Stimulated activated CD4-positive, alpha-beta T cell treated with anti-CD3 and anti-CD28 coated beads, Interleukin-1b, Interleukin-23, amount 100 ng/mL, for 24 hours (primary cell): ENCODE measurements around the gene SAMM50.

Experiments
- DNase-seq, 4 experiments: peaks; one replicate each; pipeline ENCODE4 v3.0.0-alpha.2; 2020; ENCODE audit warnings: low read depth in 4 of 4, low spot score in 1 of 4

SAMM50 gene

GRCh38 chr22:43945632-43946383 lies 9.4 kb upstream of the SAMM50 start:
- DNase-seq, result peak; percentile 28 to 61 (median 52)

DNA sequence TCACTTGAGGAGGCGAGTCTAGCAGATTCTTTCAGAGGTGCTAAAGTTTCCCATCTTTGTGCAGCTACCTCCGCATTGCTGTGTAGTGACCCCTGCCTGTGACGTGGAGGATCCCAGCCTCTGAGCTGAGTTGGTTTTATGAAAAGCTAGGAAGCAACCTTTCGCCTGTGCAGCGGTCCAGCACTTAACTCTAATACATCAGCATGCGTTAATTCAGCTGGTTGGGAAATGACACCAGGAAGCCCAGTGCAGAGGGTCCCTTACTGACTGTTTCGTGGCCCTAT lies 8.9 kb upstream of the SAMM50 start:
- DNase-seq, result no peak

GRCh38 chr22:43948836-43949406 lies 6.3 kb upstream of the SAMM50 start:
- no peak for DNase-seq

GRCh38 chr22:43951391-43951790 lies 3.9 kb upstream of the SAMM50 start:
- DNase-seq, result no peak

- no peak for DNase-seq
These were observed 3.3 kb upstream of the SAMM50 start for GRCh38 chr22:43951966-43952365.

GRCh38 chr22:43953988-43954785 lies 1.1 kb upstream of the SAMM50 start:
- no peak for DNase-seq

GRCh38 chr22:43955883-43956782 lies 891 bp downstream of the SAMM50 start:
- no peak for DNase-seq

DNA sequence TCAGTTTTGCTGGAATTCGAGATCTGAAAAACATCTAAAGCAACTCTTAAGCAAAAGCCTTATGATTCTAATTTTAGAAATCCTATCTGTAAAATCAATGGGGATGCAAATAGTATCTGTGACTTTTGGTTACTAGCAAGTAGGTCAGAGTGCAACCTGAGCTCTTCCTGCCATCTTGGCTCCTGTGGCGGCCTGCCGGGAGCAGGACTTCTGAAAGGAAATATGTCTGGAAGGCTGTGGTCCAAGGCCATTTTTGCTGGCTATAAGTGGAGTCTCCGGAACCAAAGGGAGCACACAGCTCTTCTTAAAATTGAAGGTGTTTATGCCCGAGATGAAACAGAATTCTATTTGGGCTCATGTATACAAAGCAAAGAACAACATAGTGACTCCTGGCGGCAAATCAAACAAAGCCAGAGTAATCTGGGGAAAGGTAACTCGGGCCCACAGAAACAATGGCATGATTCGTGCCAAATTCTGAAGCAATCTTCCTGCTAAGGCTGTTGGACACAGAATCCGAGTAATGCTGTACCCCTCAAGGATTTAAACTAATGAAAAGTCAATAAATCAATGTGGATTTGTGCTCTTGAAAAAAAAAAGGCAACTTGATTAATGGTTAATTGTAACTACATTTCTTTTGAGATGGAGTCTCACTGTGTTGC lies 1.7 kb downstream of the SAMM50 start:
- DNase-seq, result no peak

- DNase-seq, result no peak
These were observed 2.6 kb downstream of the SAMM50 start for GRCh38 chr22:43957871-43958270.

GRCh38 chr22:43964314-43964857 lies 9.1 kb downstream of the SAMM50 start:
- DNase-seq, result no peak

- no peak for DNase-seq
These were observed 11.8 kb downstream of the SAMM50 start for GRCh38 chr22:43967069-43967468.

- no peak for DNase-seq
These were observed 13.4 kb downstream of the SAMM50 start for GRCh38 chr22:43968614-43969013.

GRCh38 chr22:43969021-43969878 lies 14.0 kb downstream of the SAMM50 start:
- DNase-seq, result no peak

DNA sequence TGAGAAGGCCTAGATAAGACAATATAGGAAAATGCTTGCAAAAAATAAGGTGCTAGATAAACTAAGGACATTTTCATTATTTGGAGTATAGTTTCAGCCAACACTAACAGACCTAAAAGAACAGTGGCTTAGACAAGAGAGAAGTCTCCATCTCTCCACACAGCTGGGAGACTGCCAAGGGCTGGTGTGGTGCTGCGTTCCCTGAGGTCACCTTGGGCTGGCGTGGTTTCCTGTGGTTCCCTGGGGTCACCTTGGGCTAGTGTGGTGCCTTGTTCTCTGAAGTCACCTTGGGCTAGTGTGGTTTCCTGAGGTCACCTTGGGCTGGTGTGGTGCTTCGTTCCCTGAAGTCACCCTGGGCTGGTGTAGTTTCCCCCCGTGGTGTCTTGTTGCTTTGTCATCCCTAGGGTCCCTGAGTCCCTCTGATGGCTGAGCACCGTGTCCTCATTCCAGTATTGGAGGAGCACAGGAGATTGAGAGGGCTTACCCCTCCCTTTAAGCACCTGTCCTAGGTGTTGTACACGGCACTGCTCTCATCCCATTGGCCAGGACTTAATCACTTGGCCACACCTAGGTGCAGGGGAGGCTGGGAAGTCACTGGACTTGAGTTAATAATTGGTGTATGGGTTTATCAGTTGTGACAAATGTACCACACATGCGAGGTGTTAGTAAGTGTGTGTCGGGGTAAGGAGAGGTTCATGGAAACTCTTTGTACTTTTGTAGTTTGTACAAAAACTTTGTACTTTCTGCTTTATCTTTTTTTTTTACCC lies 14.9 kb downstream of the SAMM50 start:
- DNase-seq, result no peak

DNA sequence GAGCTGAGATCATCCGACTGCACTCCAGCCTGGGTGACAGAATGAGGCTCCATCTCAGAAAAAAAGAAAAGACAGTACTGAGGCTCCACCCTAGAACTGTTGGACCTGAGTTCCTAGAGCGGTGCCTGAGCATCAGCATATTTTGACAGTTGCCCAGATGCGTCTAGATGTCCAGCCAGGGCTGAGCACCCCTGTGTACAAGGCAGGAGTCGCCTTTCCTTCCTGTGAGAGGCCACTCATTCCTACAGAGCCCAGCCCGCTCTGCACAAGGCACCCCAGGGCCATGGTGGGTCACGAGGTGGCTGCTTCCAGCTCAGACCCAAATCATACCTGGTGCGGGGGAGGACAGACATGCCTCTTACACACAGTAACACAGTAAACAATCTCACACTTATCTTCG lies 15.9 kb downstream of the SAMM50 start:
- DNase-seq, result no peak

DNA sequence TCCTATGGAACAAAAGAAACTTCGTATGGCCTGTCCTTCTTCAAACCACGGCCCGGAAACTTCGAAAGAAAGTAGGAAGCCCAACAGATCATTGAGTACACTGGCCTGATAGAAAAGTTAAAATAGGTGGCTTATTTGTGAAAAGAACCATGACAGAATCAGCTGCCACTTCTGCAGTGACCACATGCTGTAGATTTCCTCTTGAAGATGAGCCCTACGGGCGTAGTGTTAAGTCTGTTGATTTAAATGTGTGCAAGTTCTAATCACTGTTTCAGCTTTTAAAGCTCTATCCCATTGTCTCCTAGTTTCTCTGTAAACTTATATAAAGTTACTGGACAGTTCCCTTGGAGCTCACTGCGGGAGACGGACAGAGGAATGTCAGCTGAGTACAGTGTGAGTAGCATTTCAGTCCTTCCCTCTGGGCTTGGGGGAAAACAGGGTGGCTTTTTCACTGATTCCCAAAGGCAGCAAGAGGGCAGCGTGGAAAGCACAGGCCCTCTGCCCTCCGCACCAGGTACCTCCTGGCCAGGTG lies 17.8 kb downstream of the SAMM50 start:
- DNase-seq, result no peak

- no peak for DNase-seq
These were observed 18.8 kb downstream of the SAMM50 start for GRCh38 chr22:43974028-43974545.

DNA sequence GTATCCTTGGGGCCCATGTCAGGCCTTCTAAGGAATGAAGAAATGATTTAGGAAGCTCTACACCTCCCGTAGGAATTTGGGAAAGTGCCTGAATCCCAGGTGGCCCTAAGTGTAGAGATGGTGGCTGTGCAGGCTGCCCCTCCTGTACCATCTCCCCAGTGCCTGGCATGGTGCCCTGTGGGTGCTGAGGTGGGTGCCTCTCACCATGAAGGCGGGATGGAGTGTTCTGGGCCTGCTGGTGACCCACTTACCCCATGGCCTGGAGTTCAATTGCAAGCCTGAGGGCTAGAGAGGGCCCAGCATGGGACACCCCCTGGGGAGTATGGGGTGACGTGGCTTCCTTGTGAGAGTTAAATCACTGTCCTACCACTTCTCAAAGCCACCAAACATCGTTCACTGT lies 19.8 kb downstream of the SAMM50 start:
- no peak for DNase-seq
